Tibial nerve (tissue), 3 donors: Measurements from ENCODE around the gene CAPN14.

Source experiments
- POLR2A ChIP-seq, 2 donors: fragments of 450-650 bp; IDR thresholded peaks; one replicate each; pipeline ENCODE4 v1.6.1; 2017; ENCODE audit warnings: antibody characterized with exemption in 2 of 2, mild to moderate bottlenecking in 2 of 2, moderate library complexity in 2 of 2
- TF ChIP-seq, protein P1 (sequence below), 5 experiments: fragments of 200-600 bp in 3 of 5; fragments of 450-650 bp in 2 of 5; sonication (generic) in 3 of 5; IDR thresholded peaks; one replicate each; pipeline ENCODE4 v1.5.1; 2016 to 2019; ENCODE audit warnings: antibody characterized with exemption in 5 of 5, mild to moderate bottlenecking in 3 of 5, moderate library complexity in 2 of 5

DNA sequence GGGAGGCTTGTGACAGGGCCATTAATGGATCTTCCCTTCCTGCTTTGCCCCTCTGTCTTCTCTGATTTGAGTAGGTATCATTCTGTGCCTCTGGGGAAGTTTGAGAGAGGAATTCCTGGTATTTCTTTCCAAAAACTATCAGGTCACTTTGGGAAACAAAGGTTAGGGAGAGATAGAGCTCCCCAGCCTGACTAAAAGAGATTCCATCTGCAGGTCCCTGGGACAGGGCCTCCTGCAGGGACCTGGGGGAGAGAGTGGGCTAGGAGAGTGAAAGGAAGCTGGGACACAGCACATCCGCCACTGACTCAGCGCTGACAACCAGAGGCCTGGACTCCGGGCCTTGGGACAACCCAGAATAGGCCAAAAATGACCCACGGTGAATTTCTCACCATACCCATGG, 85.4 kb downstream of the CAPN14 start:
- TF ChIP-seq, protein P1, sequence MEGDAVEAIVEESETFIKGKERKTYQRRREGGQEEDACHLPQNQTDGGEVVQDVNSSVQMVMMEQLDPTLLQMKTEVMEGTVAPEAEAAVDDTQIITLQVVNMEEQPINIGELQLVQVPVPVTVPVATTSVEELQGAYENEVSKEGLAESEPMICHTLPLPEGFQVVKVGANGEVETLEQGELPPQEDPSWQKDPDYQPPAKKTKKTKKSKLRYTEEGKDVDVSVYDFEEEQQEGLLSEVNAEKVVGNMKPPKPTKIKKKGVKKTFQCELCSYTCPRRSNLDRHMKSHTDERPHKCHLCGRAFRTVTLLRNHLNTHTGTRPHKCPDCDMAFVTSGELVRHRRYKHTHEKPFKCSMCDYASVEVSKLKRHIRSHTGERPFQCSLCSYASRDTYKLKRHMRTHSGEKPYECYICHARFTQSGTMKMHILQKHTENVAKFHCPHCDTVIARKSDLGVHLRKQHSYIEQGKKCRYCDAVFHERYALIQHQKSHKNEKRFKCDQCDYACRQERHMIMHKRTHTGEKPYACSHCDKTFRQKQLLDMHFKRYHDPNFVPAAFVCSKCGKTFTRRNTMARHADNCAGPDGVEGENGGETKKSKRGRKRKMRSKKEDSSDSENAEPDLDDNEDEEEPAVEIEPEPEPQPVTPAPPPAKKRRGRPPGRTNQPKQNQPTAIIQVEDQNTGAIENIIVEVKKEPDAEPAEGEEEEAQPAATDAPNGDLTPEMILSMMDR (IDR thresholded peaks at IDR 0.05) = no peak
- TF ChIP-seq POLR2A (IDR thresholded peaks at IDR 0.05) = no peak
